IMR-90 (cell line): ENCODE results near the gene TMEM205. TPM values are rescaled to one million over a fixed set of nuclear protein-coding genes. Genes with fewer than 3 reads are reported as not detected.

ENCODE experiments used
- ATAC-seq: fragments of 200-7000 bp; cut with Tn5 transposase; 2 replicates; pipeline ENCODE4 v1.9.1; 2020; ENCODE audit warnings: low read depth, mild to moderate bottlenecking, moderate library complexity
- BruUV-seq: library from RNA; stranded (reverse); fragments of 400-500 nt; replicated peaks from 2 replicates; lab custom pipeline; 2021; lab: Mats Ljungman, UMichigan
- CTCF ChIA-PET: fragments of 300-600 bp; formaldehyde crosslinking; extraction: SDS; loops from one replicate; lab custom pipeline; 2021; ENCODE audit warnings: antibody characterized with exemption; lab: Yijun Ruan, JAX
- POLR2A ChIA-PET: fragments of 300-600 bp; sonication (Branson Sonifier 250); formaldehyde crosslinking; loops from one replicate; lab custom pipeline; 2022; ENCODE audit warnings: antibody characterized with exemption; ENCODE audit not compliant: unreplicated experiment; lab: Charles Lee
- DNase-seq: peaks from one replicate; pipeline ENCODE4 v3.0.0; 2013
- H2AFZ ChIP-seq: replicated peaks from 2 replicates; pipeline ENCODE3; 2013; ENCODE audit warnings: low read length, mild to moderate bottlenecking; ENCODE audit not compliant: poor library complexity
- H2AK5ac ChIP-seq: 2 replicates; pipeline ENCODE4 v1.6.1; 2013; ENCODE audit warnings: low read depth, low read length, inconsistent platforms
- H2AK9ac ChIP-seq: replicated peaks from 2 replicates; pipeline ENCODE3; 2013; ENCODE audit warnings: mild to moderate bottlenecking, low read depth, low read length, moderate library complexity; ENCODE audit not compliant: poor library complexity
- H2BK120ac ChIP-seq: 2 replicates; pipeline ENCODE4 v1.6.1; 2013; ENCODE audit warnings: low read depth, low read length, inconsistent platforms
- H2BK15ac ChIP-seq: 3 replicates; pipeline ENCODE4 v1.6.1; 2013; ENCODE audit warnings: low read depth, low read length, inconsistent platforms
- H2BK20ac ChIP-seq: 2 replicates; pipeline ENCODE4 v1.6.1; 2013; ENCODE audit warnings: low read depth, mild to moderate bottlenecking, inconsistent platforms, low read length, moderate library complexity
- H2BK5ac ChIP-seq: 2 replicates; pipeline ENCODE4 v1.6.1; 2013; ENCODE audit warnings: mild to moderate bottlenecking, low read depth, low read length, inconsistent platforms; ENCODE audit not compliant: poor library complexity, severe bottlenecking
- H3K14ac ChIP-seq: replicated peaks from 2 replicates; pipeline ENCODE4 v1.6.1; 2013; ENCODE audit warnings: low read depth, low read length, inconsistent platforms
- H3K18ac ChIP-seq: 2 replicates; pipeline ENCODE4 v1.6.1; 2013; ENCODE audit warnings: low read depth, low read length, control low read depth
- H3K23ac ChIP-seq: 2 replicates; pipeline ENCODE4 v1.6.1; 2013; ENCODE audit warnings: low read depth, low read length, inconsistent platforms
- H3K27ac ChIP-seq: 2 replicates; pipeline ENCODE4 v1.5.1; 2013; ENCODE audit warnings: mild to moderate bottlenecking, control low read depth, low read length; ENCODE audit not compliant: insufficient read depth
- H3K27me3 ChIP-seq: 2 replicates; pipeline ENCODE4 v1.6.1; 2013; ENCODE audit warnings: low read length; ENCODE audit not compliant: control insufficient read depth, insufficient read depth
- H3K36me3 ChIP-seq: 2 replicates; pipeline ENCODE4 v1.6.1; 2013; ENCODE audit warnings: low read length, mixed read lengths; ENCODE audit not compliant: control insufficient read depth, insufficient read depth
- H3K4ac ChIP-seq: 2 replicates; pipeline ENCODE4 v1.6.1; 2013; ENCODE audit warnings: low read depth, low read length, inconsistent platforms
- H3K4me1 ChIP-seq: 2 replicates; pipeline ENCODE4 v1.6.1; 2013; ENCODE audit warnings: low read length, mixed read lengths; ENCODE audit not compliant: control insufficient read depth, insufficient read depth
- H3K4me2 ChIP-seq: 2 replicates; pipeline ENCODE4 v1.6.1; 2013; ENCODE audit warnings: low read depth, mild to moderate bottlenecking, control low read depth, low read length, moderate library complexity
- H3K4me3 ChIP-seq: 2 replicates; pipeline ENCODE4 v1.5.1; 2013; ENCODE audit warnings: low read depth, mild to moderate bottlenecking, control low read depth, low read length, moderate library complexity; ENCODE audit not compliant: insufficient read depth
- H3K56ac ChIP-seq: 2 replicates; pipeline ENCODE4 v1.6.1; 2013; ENCODE audit warnings: low read length, inconsistent platforms; ENCODE audit not compliant: insufficient read depth; ENCODE audit errors: extremely low read depth
- H3K79me1 ChIP-seq, 2 experiments: 2 replicates each; pipeline ENCODE4 v1.6.1; 2013; ENCODE audit warnings: low read length in 2 of 2, inconsistent platforms in 1 of 2, low read depth in 1 of 2
- H3K9ac ChIP-seq: 2 replicates; pipeline ENCODE4 v1.6.1; 2013; ENCODE audit warnings: low read depth, low read length, control low read depth
- H3K9me1 ChIP-seq: 2 replicates; pipeline ENCODE4 v1.6.1; 2013; ENCODE audit warnings: low read length, inconsistent platforms; ENCODE audit not compliant: insufficient read depth
- H3K9me3 ChIP-seq: 2 replicates; pipeline ENCODE4 v1.6.1; 2013; ENCODE audit warnings: low read length; ENCODE audit not compliant: control insufficient read depth, insufficient read depth
- H4K20me1 ChIP-seq: 2 replicates; pipeline ENCODE4 v1.6.1; 2013; ENCODE audit warnings: low read length, inconsistent platforms; ENCODE audit not compliant: insufficient read depth
- H4K5ac ChIP-seq: 2 replicates; pipeline ENCODE4 v1.6.1; 2013; ENCODE audit warnings: mild to moderate bottlenecking, low read depth, low read length, control low read depth
- H4K8ac ChIP-seq, 2 experiments: 2 replicates each; pipeline ENCODE4 v1.6.1; 2013; ENCODE audit warnings: low read depth in 2 of 2, low read length in 2 of 2, control low read depth in 1 of 2, inconsistent platforms in 1 of 2
- H4K91ac ChIP-seq: 2 replicates; pipeline ENCODE4 v1.6.1; 2013; ENCODE audit warnings: low read depth, low read length, inconsistent platforms; ENCODE audit not compliant: insufficient read depth
- BHLHE40 ChIP-seq: fragments of 150-350 bp; IDR thresholded peaks from 2 replicates; pipeline ENCODE4 v1.6.1; 2016; ENCODE audit warnings: mild to moderate bottlenecking, low read depth, low read length
- CEBPB ChIP-seq: IDR thresholded peaks from 2 replicates; pipeline ENCODE4 v1.6.1; 2012; ENCODE audit warnings: low read depth, low read length, improper control_type of control experiment
- FOS ChIP-seq: fragments of 150-350 bp; IDR thresholded peaks from 2 replicates; pipeline ENCODE4 v1.6.1; 2016; ENCODE audit warnings: low read depth, low read length
- MAFK ChIP-seq: IDR thresholded peaks from 2 replicates; pipeline ENCODE4 v1.6.1; 2012; ENCODE audit warnings: low read depth, low read length, improper control_type of control experiment
- MXI1 ChIP-seq: IDR thresholded peaks from 2 replicates; pipeline ENCODE4 v1.6.1; 2012; ENCODE audit warnings: low read depth, mild to moderate bottlenecking, low read length, moderate library complexity, borderline replicate concordance
- NFE2L2 ChIP-seq: fragments of 150-350 bp; IDR thresholded peaks from 2 replicates; pipeline ENCODE4 v1.6.1; 2016; ENCODE audit warnings: low read depth, mild to moderate bottlenecking, low read length
- POLR2A ChIP-seq: IDR thresholded peaks from 2 replicates; pipeline ENCODE4 v1.6.1; 2012; ENCODE audit warnings: mild to moderate bottlenecking, low read depth, low read length
- RAD21 ChIP-seq: IDR thresholded peaks from 2 replicates; pipeline ENCODE4 v1.6.1; 2012; ENCODE audit warnings: low read length, improper control_type of control experiment
- RCOR1 ChIP-seq: IDR thresholded peaks from 2 replicates; pipeline ENCODE4 v1.6.1; 2012; ENCODE audit warnings: mild to moderate bottlenecking, low read length, improper control_type of control experiment; ENCODE audit not compliant: insufficient replicate concordance
- RFX5 ChIP-seq: IDR thresholded peaks from 2 replicates; pipeline ENCODE4 v1.8.0; 2012; ENCODE audit warnings: low read depth, mild to moderate bottlenecking, low read length, moderate library complexity
- SMC3 ChIP-seq: fragments of 150-350 bp; IDR thresholded peaks from 2 replicates; pipeline ENCODE4 v1.6.1; 2016; ENCODE audit warnings: low read depth, mild to moderate bottlenecking, antibody characterized with exemption, low read length, moderate library complexity
- WGBS, 2 experiments: methylation state at CpG; one replicate each; pipeline versions ENCODE4 v1.1.5 to v1.1.7; 2013; ENCODE audit warnings: missing lambda C conversion rate in 2 of 2; ENCODE audit not compliant: insufficient read length in 1 of 2; ENCODE audit errors: extremely low coverage in 2 of 2; 5-methylcytosine and 5-hydroxymethylcytosine counted together
- dilution Hi-C: fragments of 300-500 bp; cut with HindIII; formaldehyde crosslinking; loops from one replicate; pipeline ENCODE4 v1.14.3; 2018; ENCODE audit warnings: low sequenced_read_pairs; ENCODE audit not compliant: unreplicated experiment
- in situ Hi-C: fragments of 300-500 bp; cut with MboI; formaldehyde crosslinking; loops from 3 replicates; pipeline ENCODE4 v1.14.3; 2019; ENCODE audit warnings: low sequenced_read_pairs, inconsistent platforms, mixed read lengths
- intact Hi-C: fragments of 100-400 bp; cut with micrococcal nuclease; formaldehyde crosslinking; loops from 2 replicates; pipeline ENCODE4 v1.10.0; 2022
- polyA plus RNA-seq, 3 experiments: library from polyadenylated mRNA; depleted of rRNA; stranded (reverse); fragments of >200 nt; gene quantifications; 2 replicates each; pipeline ENCODE4 v1.2.3, GENCODE V29; 2012; ENCODE audit warnings: low replicate concordance in 1 of 3
- total RNA-seq: library from RNA; depleted of rRNA; stranded (reverse); fragments of >200 nt; gene quantifications from 2 replicates; pipeline ENCODE4 v1.2.3, GENCODE V29; 2012
- TF ChIP-seq, protein P1 (sequence below): fragments of 150-350 bp; IDR thresholded peaks from 2 replicates; pipeline ENCODE4 v1.6.1; 2016; ENCODE audit warnings: low read depth, mild to moderate bottlenecking, low read length, moderate library complexity, borderline replicate concordance
- TF ChIP-seq, protein P2 (sequence below): fragments of 150-350 bp; IDR thresholded peaks from 2 replicates; pipeline ENCODE4 v1.6.1; 2017; ENCODE audit warnings: mild to moderate bottlenecking, antibody characterized with exemption, low read length, low read depth

Gene TMEM205
- total and polyA plus RNA-seq, 2 of the 4 experiments (the other 2 are of a cell fraction): 110 to 136 TPM

DNA sequence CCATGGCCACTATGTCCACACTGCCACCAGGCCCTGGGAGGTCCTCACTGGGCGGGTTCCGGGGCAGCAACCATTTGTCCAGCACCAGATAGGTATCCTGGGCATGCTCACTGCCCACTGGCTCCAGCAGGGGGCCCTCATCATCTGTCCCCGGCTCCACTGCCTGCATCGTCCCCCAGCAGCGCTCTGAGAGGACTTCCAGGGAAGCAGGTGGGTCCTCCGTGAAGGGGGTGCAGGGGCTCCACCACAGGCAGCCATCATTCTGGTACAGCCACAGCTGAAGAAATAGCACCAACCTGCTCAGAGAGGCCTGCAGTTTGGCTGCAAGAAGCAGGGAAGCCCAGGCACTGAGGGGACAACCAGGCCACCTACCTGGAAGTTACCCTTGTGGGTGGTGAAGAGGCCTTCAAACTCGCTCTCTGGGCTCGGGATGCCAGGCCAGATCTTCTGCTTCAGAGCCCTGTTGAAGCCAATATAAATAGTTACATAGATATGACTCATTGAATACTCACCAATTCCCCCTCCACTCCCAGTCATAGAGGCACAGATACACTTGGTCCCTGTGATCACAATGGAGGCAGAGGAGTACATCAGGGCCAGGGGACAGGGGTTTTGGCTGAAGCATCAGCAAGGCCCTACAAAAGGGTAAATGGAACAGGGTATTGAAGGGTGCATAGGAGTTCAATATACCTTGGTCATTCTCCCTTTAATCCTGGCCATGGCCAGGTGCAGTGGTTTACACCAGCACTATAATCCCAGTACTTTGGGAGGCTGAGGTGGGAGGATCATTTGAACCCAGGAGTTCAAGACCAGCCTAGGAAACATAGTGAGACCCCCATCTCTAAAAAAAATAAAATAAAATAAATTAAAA is 32.5 kb upstream of the TMEM205 start:
- BruUV-seq: no TSS peak
- Histone ChIP-seq H3K27ac (peak overlapping the region; percentile 75), H3K4me2 (peak overlapping the region; percentile 70), H4K91ac (peak overlapping the region; percentile 61), H2BK120ac (peak overlapping the region; percentile 43), H3K18ac (0 out of 2 replicates have a peak overlapping the region, but pooled peaks have one; percentile 3), H3K9me3 (no peaks in the 10 kb centered on the region), H3K9ac (peak overlapping the region; percentile 10; the same call in 1 of the 2 replicates), H2BK5ac (peak overlapping the region; percentile 78), H3K27me3 (no peaks in the 10 kb centered on the region; the same call in 1 of the 2 replicates), H3K14ac (peak overlapping the region; percentile 80), H2AFZ (peak overlapping the region; percentile 79), H4K8ac (peak overlapping the region in 1 of 2 experiments; percentile 64; a peak in 1 of 4 replicates), H3K4ac (peak overlapping the region; percentile 80), H2BK20ac (peak overlapping the region; percentile 62; the same call in 1 of the 2 replicates), H3K4me1 (peaks cover 25% of the 10 kb centered on the region), H4K5ac (0 out of 2 replicates have a peak overlapping the region, but pooled peaks have one; percentile 42), H2AK9ac (peak overlapping the region; percentile 92), H3K9me1 (peaks cover 37% of the 10 kb centered on the region), H3K4me3 (no peak overlapping the region), H4K20me1 (peaks cover 11% of the 10 kb centered on the region; the same call in 1 of the 2 replicates), H2AK5ac (peak overlapping the region; percentile 93), H3K23ac (peak overlapping the region; percentile 16; the same call in 1 of the 2 replicates), H3K79me1 (peaks cover 8 to 40% of the 10 kb centered on the region in 2 experiments), H2BK15ac (no peak overlapping the region), H3K36me3 (no peaks in the 10 kb centered on the region), H3K56ac (no peak overlapping the region)
- ATAC-seq (no peak), DNase-seq (peak; percentile 89)
- dilution Hi-C loops (no loop called here), in situ Hi-C loops (no loop called here), intact Hi-C loops (no loop called here)
- CTCF ChIA-PET: no interaction called here
- 54% methylated on average over 2 of the region's 8 CpGs; no CpG with 5 or more reads in 1 of the 2 experiments for WGBS, 2 experiments
- POLR2A ChIA-PET: no interaction called here
- TF ChIP-seq BHLHE40: no peak
- TF ChIP-seq MXI1: no peak
- TF ChIP-seq, protein P1, sequence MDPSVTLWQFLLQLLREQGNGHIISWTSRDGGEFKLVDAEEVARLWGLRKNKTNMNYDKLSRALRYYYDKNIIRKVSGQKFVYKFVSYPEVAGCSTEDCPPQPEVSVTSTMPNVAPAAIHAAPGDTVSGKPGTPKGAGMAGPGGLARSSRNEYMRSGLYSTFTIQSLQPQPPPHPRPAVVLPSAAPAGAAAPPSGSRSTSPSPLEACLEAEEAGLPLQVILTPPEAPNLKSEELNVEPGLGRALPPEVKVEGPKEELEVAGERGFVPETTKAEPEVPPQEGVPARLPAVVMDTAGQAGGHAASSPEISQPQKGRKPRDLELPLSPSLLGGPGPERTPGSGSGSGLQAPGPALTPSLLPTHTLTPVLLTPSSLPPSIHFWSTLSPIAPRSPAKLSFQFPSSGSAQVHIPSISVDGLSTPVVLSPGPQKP: no peak
- TF ChIP-seq POLR2A: no peak; the same call in 1 of the 2 replicates
- TF ChIP-seq, protein P2, sequence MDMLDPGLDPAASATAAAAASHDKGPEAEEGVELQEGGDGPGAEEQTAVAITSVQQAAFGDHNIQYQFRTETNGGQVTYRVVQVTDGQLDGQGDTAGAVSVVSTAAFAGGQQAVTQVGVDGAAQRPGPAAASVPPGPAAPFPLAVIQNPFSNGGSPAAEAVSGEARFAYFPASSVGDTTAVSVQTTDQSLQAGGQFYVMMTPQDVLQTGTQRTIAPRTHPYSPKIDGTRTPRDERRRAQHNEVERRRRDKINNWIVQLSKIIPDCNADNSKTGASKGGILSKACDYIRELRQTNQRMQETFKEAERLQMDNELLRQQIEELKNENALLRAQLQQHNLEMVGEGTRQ: no peak
- 0 out of 2 replicates have a peak, but pooled peaks have one; percentile 14 for TF ChIP-seq SMC3
- no peak for TF ChIP-seq MAFK
- no peak for TF ChIP-seq RCOR1
- TF ChIP-seq RAD21: no peak; the same call in 1 of the 2 replicates
- TF ChIP-seq RFX5: no peak
- TF ChIP-seq NFE2L2: no peak
- no peak for TF ChIP-seq CEBPB
- peak; percentile 94 for TF ChIP-seq FOS
